DMS53 treated with DMSO at 0.1 percent for 48 hours (cell line): ENCODE data around the gene SLC22A13.
"Not testable (repeated sequence)": the region's sequence is repeated elsewhere in the genome, so short reads cannot be mapped to it uniquely, and the experiment has no call there.

Experiments
- DNase-seq: peaks from one replicate; lab custom pipeline; 2025; ENCODE audit not compliant: unreplicated experiment; lab: John Stamatoyannopoulos, UW

Gene SLC22A13, protein sequence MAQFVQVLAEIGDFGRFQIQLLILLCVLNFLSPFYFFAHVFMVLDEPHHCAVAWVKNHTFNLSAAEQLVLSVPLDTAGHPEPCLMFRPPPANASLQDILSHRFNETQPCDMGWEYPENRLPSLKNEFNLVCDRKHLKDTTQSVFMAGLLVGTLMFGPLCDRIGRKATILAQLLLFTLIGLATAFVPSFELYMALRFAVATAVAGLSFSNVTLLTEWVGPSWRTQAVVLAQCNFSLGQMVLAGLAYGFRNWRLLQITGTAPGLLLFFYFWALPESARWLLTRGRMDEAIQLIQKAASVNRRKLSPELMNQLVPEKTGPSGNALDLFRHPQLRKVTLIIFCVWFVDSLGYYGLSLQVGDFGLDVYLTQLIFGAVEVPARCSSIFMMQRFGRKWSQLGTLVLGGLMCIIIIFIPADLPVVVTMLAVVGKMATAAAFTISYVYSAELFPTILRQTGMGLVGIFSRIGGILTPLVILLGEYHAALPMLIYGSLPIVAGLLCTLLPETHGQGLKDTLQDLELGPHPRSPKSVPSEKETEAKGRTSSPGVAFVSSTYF

DNA sequence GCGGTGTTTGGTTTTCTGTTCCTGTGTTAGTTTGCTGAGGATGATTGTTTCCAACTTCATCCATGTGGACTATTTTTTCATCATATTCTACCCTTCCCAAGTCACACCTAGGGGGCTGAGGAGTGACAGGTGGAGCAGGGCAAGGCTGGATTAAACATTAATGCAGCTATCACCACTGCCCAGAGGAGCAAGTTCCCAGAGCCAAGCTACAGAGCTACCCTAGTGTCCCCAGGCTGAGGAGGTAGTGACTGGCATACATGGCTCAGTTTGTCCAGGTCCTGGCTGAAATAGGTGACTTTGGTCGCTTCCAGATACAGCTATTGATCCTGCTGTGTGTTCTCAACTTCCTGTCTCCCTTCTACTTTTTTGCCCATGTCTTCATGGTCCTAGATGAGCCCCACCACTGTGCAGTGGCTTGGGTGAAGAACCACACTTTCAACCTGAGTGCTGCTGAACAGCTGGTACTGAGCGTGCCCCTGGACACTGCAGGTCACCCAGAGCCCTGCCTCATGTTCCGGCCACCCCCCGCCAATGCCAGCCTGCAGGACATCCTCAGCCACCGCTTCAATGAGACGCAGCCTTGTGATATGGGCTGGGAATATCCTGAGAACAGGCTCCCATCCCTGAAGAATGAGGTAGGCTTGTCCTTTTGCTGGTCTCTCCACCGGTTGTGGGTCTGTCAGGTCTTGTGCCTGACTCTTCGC, at the start of gene SLC22A13:
Gene SLC22A13 (plus strand): TSS at position 209 of the 704 bp plus-strand sequence. CDS start 49 bp downstream, at position 258.
- no peak for DNase-seq

GRCh38 chr3:38219609-38220197, 45.9 kb upstream of the SLC22A13 start:
- DNase-seq, result no peak

GRCh38 chr3:38221005-38221404, 44.6 kb upstream of the SLC22A13 start:
- DNase-seq, result no peak

- no peak for DNase-seq
These were observed 43.5 kb upstream of the SLC22A13 start for GRCh38 chr3:38222032-38222634.

DNA sequence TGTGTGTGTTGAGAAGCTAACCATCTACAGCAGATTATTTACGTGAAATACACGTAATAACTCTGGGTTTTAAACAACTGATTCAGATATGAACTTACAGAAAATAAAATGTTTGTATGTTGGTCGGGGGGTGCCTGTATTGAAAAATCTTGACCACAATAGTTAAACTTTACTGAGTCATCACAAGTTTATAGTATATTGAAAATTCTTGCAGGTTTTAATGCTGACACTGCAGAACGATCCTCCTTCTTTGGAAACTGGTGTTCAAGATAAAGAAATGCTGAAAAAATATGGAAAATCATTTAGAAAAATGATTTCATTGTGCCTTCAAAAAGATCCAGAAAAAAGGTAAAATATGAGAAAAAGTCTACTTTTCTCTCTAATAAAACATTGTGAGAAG, 41.3 kb upstream of the SLC22A13 start:
- DNase-seq, result no peak

- no peak for DNase-seq
These were observed 39.3 kb upstream of the SLC22A13 start for GRCh38 chr3:38226273-38226672.

GRCh38 chr3:38227989-38228388, 37.6 kb upstream of the SLC22A13 start:
- DNase-seq, result no peak

- DNase-seq, result no peak
These were observed 36.6 kb upstream of the SLC22A13 start for GRCh38 chr3:38229036-38229435.

DNA sequence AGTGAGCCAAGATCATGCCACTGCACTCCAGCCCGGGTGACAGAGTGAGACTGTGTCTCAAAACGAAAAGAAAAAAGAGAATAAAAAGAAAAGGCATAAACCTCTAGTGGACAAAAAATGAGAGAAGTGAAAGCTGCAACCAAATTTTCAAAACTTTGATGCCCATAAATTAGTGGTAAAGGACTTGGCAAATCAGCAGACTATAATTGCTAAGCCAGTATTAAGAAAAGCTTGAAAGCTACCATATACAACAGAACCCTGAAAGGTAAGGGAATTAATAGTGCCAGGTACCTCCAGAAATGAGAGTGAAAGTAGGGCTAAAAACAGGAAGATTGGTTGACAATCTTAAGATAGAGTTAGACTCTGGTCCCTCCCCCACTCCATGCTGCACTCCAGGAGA, 32.9 kb upstream of the SLC22A13 start:
- DNase-seq, result no peak

DNA sequence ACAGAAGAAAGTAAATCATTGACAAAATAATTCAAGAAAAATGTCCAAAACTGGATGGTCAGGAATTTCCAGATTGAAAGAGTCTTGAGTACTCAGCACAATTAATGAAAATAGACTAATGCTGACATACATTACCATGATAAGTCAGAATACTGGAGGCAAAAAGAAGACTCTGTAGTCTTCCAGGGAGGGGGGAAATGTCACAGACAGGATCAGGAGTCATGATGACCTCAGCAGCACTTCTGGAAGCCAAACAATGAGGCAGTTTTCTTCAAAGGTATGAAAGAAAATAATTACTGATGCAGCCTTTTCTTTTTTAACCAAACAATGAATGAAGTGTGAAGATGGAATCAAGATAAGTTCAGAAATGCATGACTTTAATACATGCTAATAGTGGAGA, 30.1 kb upstream of the SLC22A13 start:
- DNase-seq, result no peak

DNA sequence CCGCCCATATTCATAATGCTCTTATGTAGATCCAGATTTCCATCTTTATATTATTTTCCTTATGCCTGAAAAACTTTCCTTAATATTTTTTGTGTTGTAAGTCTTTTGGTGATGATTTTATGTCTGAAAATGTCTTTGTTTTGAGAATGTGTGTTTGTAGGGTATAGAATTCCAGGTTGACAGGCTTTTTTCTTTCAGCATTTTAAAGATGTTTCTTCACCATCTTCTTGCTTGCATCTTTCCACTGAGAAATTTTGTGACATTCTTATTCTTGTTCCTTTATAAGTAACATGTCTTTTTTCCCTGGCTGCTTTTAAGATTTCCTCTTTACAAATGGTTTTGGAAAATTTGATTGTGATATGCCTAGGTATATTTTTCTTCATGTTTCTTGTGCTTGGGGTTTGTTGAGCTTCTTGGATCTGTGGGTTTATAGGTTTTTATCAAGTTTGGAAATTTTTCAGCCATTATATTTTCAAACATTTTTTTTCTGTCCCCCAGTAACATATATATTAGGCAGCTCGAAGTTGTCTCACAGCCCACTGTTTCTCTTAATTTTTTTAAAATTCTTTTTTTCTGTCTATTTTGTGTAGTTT, 27.1 kb upstream of the SLC22A13 start:
- DNase-seq, result no peak

- not testable (repeated sequence) for DNase-seq
These were observed 22.8 kb upstream of the SLC22A13 start for GRCh38 chr3:38242812-38243211.

DNA sequence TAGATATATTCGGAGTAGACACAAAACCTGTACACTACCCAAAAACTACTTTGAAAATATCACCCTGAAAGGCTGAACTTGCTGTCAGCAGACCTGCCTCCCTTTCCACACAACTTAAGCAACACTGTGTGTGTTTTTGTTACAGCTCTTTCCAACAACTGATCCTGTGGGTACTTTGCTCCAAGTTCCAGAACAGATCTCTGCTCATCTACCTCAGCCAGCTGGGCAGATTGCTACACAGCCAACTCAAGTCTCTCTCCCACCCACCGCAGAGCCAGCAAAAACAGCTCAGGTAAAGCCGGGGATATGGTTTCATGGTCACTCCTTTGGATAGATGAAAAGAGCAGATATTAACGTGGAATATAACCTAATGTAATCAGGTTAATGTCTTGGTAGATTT, 19.7 kb upstream of the SLC22A13 start:
- no peak for DNase-seq

GRCh38 chr3:38247366-38248035, 18.1 kb upstream of the SLC22A13 start:
- no peak for DNase-seq

GRCh38 chr3:38250198-38250597, 15.4 kb upstream of the SLC22A13 start:
- DNase-seq, result no peak

- DNase-seq, result no peak
These were observed 14.4 kb upstream of the SLC22A13 start for GRCh38 chr3:38251197-38251596.

DNA sequence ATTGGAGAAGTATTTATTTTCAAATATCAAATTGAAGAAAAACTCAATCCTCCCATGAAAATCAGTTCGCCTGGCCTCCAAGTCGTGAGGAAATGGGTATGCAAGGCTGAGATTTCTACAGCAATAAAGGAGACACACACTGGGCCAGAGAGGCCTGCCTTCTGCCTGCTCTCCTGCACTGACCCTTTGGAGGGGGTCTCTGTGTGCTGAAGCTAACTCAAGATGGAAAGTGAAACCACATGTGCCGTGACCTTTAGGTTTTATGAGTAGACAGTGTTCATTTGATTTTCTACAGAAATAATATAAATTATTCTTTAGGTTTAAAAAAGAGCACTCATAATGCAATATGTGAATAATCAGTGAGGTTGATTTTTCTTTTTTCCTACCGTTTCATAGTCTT, 11.9 kb upstream of the SLC22A13 start:
- no peak for DNase-seq

- DNase-seq, result no peak
These were observed 10.7 kb upstream of the SLC22A13 start for GRCh38 chr3:38254872-38255271.

GRCh38 chr3:38255627-38256026, 10.0 kb upstream of the SLC22A13 start:
- no peak for DNase-seq

GRCh38 chr3:38257583-38257982, 8.0 kb upstream of the SLC22A13 start:
- DNase-seq, result no peak
